Measurements from ENCODE around the gene FHIP1B. TPM values are rescaled to one million over a fixed set of nuclear protein-coding genes. Genes with fewer than 3 reads are reported as not detected.

The FHIP1B gene
- polyA plus RNA-seq, 1 donor (not counting 4 experiments of a cell fraction or from before 2014, with no cell fraction given): 18.7 TPM

- Histone ChIP-seq H3K9ac (ENCODE audit: control insufficient read depth, extremely low read depth, insufficient read depth, low read length) (no peak overlapping the region), H3K4me3 (ENCODE audit: control insufficient read depth in 2 of 3, extremely low read depth in 1 of 3, insufficient read depth in 2 of 3, low read depth in 1 of 3, low read length in 3 of 3) (no peak overlapping the region), H3K27ac (ENCODE audit: control insufficient read depth, insufficient read depth, low read length) (no peak overlapping the region), H4K20me1 (ENCODE audit: control insufficient read depth, extremely low read depth, insufficient read depth, low read length) (peaks cover 2% of the 10 kb centered on the region), H3K9me3 (ENCODE audit: control insufficient read depth, low read depth, low read length) (no peaks in the 10 kb centered on the region), H2AFZ (ENCODE audit: control insufficient read depth, low read length) (no peak overlapping the region), H3K4me1 (ENCODE audit: control insufficient read depth, extremely low read depth, insufficient read depth, low read length) (peaks cover 15% of the 10 kb centered on the region), H3K79me2 (ENCODE audit: control insufficient read depth, insufficient read depth, low read length) (peaks cover 75% of the 10 kb centered on the region), H3K36me3 (ENCODE audit: control insufficient read depth in 2 of 2, extremely low read depth in 1 of 2, insufficient read depth in 2 of 2, low read length in 2 of 2) (peaks cover 0 to 1% of the 10 kb centered on the region in 2 experiments), H3K4me2 (ENCODE audit: control insufficient read depth, extremely low read depth, insufficient read depth, low read depth, low read length) (no peak overlapping the region), H3K27me3 (ENCODE audit: control insufficient read depth, extremely low read depth, insufficient read depth, low read length) (no peaks in the 10 kb centered on the region), H3K9me1 (ENCODE audit: control insufficient read depth, extremely low read depth, insufficient read depth, low read length) (no peaks in the 10 kb centered on the region)
- DNase-seq (ENCODE audit: low read depth, low spot score): no peak
- dilution Hi-C loops (cut with MboI; ENCODE audit: extremely low pct_ligation_motif_present, low sequenced_read_pairs): no loop called here
- FAIRE-seq: no peak
- TF ChIP-seq CTCF (optimal IDR thresholded peaks at IDR 0.05 in 1 of 3, IDR thresholded peaks at IDR 0.05 in 1 of 3, conservative IDR thresholded peaks at IDR 0.05 in 1 of 3; ENCODE audit: extremely low read depth in 1 of 3, insufficient read depth in 2 of 3, low read length in 3 of 3) (no peak), EZH2 (IDR thresholded peaks at IDR 0.05; ENCODE audit: low read length) (no peak)
Measured at GRCh38 chr11:6229911-6230310, 4.5 kb downstream of the FHIP1B start.

- Histone ChIP-seq H3K9me1 (ENCODE audit: control insufficient read depth, extremely low read depth, insufficient read depth, low read length) (no peaks in the 10 kb centered on the region), H2AFZ (ENCODE audit: control insufficient read depth, low read length) (no peak overlapping the region), H3K9me3 (ENCODE audit: control insufficient read depth, low read depth, low read length) (no peaks in the 10 kb centered on the region), H3K27me3 (ENCODE audit: control insufficient read depth, extremely low read depth, insufficient read depth, low read length) (no peaks in the 10 kb centered on the region), H3K79me2 (ENCODE audit: control insufficient read depth, insufficient read depth, low read length) (peaks cover 66% of the 10 kb centered on the region), H3K36me3 (ENCODE audit: control insufficient read depth in 2 of 2, extremely low read depth in 1 of 2, insufficient read depth in 2 of 2, low read length in 2 of 2) (peaks cover 0 to 10% of the 10 kb centered on the region in 2 experiments), H3K4me3 (ENCODE audit: control insufficient read depth in 2 of 3, extremely low read depth in 1 of 3, insufficient read depth in 2 of 3, low read depth in 1 of 3, low read length in 3 of 3) (no peak overlapping the region), H4K20me1 (ENCODE audit: control insufficient read depth, extremely low read depth, insufficient read depth, low read length) (peaks cover 2% of the 10 kb centered on the region), H3K4me1 (ENCODE audit: control insufficient read depth, extremely low read depth, insufficient read depth, low read length) (peaks cover 12% of the 10 kb centered on the region), H3K27ac (ENCODE audit: control insufficient read depth, insufficient read depth, low read length) (no peak overlapping the region), H3K4me2 (ENCODE audit: control insufficient read depth, extremely low read depth, insufficient read depth, low read depth, low read length) (no peak overlapping the region), H3K9ac (ENCODE audit: control insufficient read depth, extremely low read depth, insufficient read depth, low read length) (no peak overlapping the region)
- DNase-seq (ENCODE audit: low read depth, low spot score) (no peak), FAIRE-seq (no peak)
- dilution Hi-C loops (cut with MboI; ENCODE audit: extremely low pct_ligation_motif_present, low sequenced_read_pairs): no loop called here
- TF ChIP-seq EZH2 (IDR thresholded peaks at IDR 0.05; ENCODE audit: low read length) (no peak), CTCF (optimal IDR thresholded peaks at IDR 0.05 in 1 of 3, IDR thresholded peaks at IDR 0.05 in 1 of 3, conservative IDR thresholded peaks at IDR 0.05 in 1 of 3; ENCODE audit: extremely low read depth in 1 of 3, insufficient read depth in 2 of 3, low read length in 3 of 3) (no peak)
Measured at GRCh38 chr11:6228520-6228919, 5.9 kb downstream of the FHIP1B start.

All from keratinocyte (primary cell).